Testis (tissue), 3 donors: ENCODE data around the gene ITGB2. TPM values are rescaled to one million over a fixed set of nuclear protein-coding genes. Genes with fewer than 3 reads are reported as not detected.

Source experiments
- DNase-seq: peaks from one replicate; pipeline ENCODE4 v3.0.0-alpha.2; 2019
- H3K27ac ChIP-seq, 2 donors: fragments of 200-600 bp; sonication (generic); one replicate each; pipeline ENCODE4 v1.5.1; 2019
- H3K27me3 ChIP-seq: fragments of 200-600 bp; sonication (generic); one replicate; pipeline ENCODE4 v1.5.1; 2019
- H3K36me3 ChIP-seq: fragments of 200-600 bp; sonication (generic); one replicate; pipeline ENCODE4 v1.5.1; 2017; ENCODE audit warnings: low read depth; ENCODE audit errors: missing control alignments
- H3K4me1 ChIP-seq: fragments of 200-600 bp; sonication (generic); one replicate; pipeline ENCODE4 v1.5.1; 2019
- H3K4me3 ChIP-seq, 2 donors: fragments of 200-600 bp; sonication (generic); one replicate each; pipeline ENCODE4 v1.5.1; 2017 to 2019
- H3K9me3 ChIP-seq: fragments of 200-600 bp; sonication (generic); one replicate; pipeline ENCODE4 v1.5.1; 2017
- POLR2A ChIP-seq: fragments of 450-650 bp; IDR thresholded peaks from one replicate; pipeline ENCODE4 v1.6.1; 2017; ENCODE audit warnings: antibody characterized with exemption, mild to moderate bottlenecking, moderate library complexity
- WGBS, 2 donors: methylation state at CpG; one replicate each; pipeline ENCODE4 v1.1.5; 2018; 5-methylcytosine and 5-hydroxymethylcytosine counted together
- intact Hi-C: fragments of 100-400 bp; cut with DNase I; formaldehyde crosslinking; loops from one replicate; pipeline ENCODE4 v1.15.1; 2023; ENCODE audit warnings: low total_unique reads
- polyA plus RNA-seq: library from polyadenylated mRNA; stranded (reverse); fragments of 350-450 nt; fragmentation: Illumina TruSeq; extraction: RNeasy Lipid Tissue Mini Kit (QIAGEN cat#74804); gene quantifications from one replicate; pipeline ENCODE4 v1.2.3, GENCODE V29; 2014; ENCODE audit warnings: low read depth, low replicate concordance; ENCODE audit not compliant: insufficient read depth
- total RNA-seq, 2 donors: library from RNA; depleted of rRNA; stranded (reverse); fragments of >200 nt; gene quantifications; one replicate each; pipeline ENCODE4 v1.2.3, GENCODE V29; 2016
- TF ChIP-seq, protein P1 (sequence below), 3 experiments: fragments of 450-650 bp in 2 of 3; fragments of 200-600 bp in 1 of 3; sonication (generic) in 1 of 3; IDR thresholded peaks; one replicate each; pipeline ENCODE4 v1.5.1; 2016 to 2019; ENCODE audit warnings: antibody characterized with exemption in 3 of 3, mild to moderate bottlenecking in 2 of 3, moderate library complexity in 1 of 3

ITGB2 gene
- total and polyA plus RNA-seq, 3 donors from 2014 or later, result 5.6 to 29.5 (median 27.4) TPM

DNA sequence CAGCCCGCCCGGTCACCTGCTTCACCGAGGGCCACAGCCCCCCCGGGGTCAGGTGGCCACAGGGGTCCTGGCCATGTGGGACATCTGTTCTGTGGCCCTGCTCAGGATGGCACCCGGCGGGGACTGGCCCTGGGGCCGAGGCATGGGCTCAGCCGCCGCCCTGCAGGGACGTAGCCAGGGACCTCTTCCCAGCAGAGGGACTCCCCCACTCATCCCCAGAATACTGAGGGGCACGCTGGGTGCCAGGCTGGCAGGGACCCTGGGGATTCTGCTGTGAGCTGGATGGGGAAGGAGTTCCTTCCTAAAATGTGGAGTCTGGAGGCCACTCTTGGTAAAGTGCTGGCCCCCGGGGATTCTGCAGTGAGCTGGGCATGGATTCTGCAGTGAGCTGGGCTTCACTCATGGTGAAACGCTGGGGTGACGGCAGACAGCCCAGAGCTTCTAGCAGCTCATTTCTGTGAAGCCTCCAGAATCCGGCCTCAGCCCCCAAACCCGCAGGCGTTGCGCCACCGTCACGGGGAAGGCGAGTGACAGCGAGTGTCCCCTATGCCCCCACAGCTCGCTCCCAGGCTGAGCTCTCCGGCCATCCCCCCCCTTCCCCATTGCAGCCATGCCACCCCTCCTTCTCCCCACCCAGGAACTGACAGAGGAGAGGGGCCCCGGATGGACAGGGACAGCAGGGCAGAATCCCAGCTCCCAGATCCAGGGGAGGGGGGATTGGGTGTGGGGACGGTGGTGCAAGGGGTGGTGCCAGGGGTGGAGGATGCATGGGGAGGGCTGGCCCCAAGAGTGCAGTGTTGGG is 1.4 kb downstream of the ITGB2 start:
- TF ChIP-seq POLR2A, result no peak
- TF ChIP-seq, protein P1, sequence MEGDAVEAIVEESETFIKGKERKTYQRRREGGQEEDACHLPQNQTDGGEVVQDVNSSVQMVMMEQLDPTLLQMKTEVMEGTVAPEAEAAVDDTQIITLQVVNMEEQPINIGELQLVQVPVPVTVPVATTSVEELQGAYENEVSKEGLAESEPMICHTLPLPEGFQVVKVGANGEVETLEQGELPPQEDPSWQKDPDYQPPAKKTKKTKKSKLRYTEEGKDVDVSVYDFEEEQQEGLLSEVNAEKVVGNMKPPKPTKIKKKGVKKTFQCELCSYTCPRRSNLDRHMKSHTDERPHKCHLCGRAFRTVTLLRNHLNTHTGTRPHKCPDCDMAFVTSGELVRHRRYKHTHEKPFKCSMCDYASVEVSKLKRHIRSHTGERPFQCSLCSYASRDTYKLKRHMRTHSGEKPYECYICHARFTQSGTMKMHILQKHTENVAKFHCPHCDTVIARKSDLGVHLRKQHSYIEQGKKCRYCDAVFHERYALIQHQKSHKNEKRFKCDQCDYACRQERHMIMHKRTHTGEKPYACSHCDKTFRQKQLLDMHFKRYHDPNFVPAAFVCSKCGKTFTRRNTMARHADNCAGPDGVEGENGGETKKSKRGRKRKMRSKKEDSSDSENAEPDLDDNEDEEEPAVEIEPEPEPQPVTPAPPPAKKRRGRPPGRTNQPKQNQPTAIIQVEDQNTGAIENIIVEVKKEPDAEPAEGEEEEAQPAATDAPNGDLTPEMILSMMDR (IDR thresholded peaks at IDR 0.05), result no peak
- intact Hi-C loops, result no loop called here
- no peak overlapping the region for H3K27ac ChIP-seq
- H3K36me3 ChIP-seq, result no peaks in the 10 kb centered on the region
- H3K27me3 ChIP-seq, result no peaks in the 10 kb centered on the region
- H3K4me1 ChIP-seq, result no peaks in the 10 kb centered on the region
- H3K4me3 ChIP-seq, result no peak overlapping the region
- H3K9me3 ChIP-seq, result no peaks in the 10 kb centered on the region
- WGBS, 2 donors, result 71 to 76% methylated on average over 9 to 17 of the region's 26 CpGs
- DNase-seq, result no peak

DNA sequence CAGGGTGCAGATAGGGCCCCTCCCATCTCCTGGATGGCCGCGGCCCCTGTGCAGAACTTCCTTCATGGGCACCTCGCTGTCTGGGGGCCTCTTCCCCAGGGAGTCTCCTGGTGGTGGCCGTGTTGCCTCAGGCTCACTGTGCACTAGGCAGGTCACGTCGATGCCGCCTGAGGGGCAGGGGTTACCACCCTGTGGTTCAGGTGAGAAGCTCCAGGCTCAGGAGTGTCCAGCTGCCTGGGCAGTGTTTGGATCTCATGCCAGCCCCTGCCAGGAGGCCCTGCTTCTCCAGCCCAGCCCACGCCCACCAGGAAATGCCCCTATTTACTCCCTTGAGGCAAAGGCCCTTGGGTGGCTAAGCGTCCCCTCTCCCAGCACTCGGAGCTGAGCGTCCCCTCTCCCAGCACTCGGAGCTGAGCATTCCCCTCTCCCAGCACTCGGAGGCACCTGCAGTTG is 2.1 kb downstream of the ITGB2 start:
- Histone ChIP-seq H3K4me3 (no peak overlapping the region), H3K4me1 (no peaks in the 10 kb centered on the region), H3K27ac (no peak overlapping the region), H3K27me3 (no peaks in the 10 kb centered on the region), H3K9me3 (no peaks in the 10 kb centered on the region), H3K36me3 (no peaks in the 10 kb centered on the region)
- DNase-seq, result no peak
- intact Hi-C loops, result no loop called here
- WGBS, 2 donors, result 65 to 68% methylated on average over 9 to 13 of the region's 13 CpGs
- TF ChIP-seq, protein P1 (IDR thresholded peaks at IDR 0.05), result no peak
- no peak for TF ChIP-seq POLR2A

- H3K27me3 ChIP-seq, result no peaks in the 10 kb centered on the region
- TF ChIP-seq POLR2A, result no peak
- TF ChIP-seq, protein P1 (IDR thresholded peaks at IDR 0.05), result no peak
- H3K9me3 ChIP-seq, result no peaks in the 10 kb centered on the region
- intact Hi-C loops, result no loop called here
- 87% methylated on average over 12 of the region's 12 CpGs; no CpG with 5 or more reads in 1 of the 2 donors for WGBS, 2 donors
- no peak overlapping the region for H3K27ac ChIP-seq
- no peak for DNase-seq
- H3K36me3 ChIP-seq, result no peaks in the 10 kb centered on the region
- H3K4me1 ChIP-seq, result no peaks in the 10 kb centered on the region
- no peak overlapping the region for H3K4me3 ChIP-seq
These were observed 2.6 kb downstream of the ITGB2 start for GRCh38 chr21:44918107-44918470.

- Histone ChIP-seq H3K9me3 (no peaks in the 10 kb centered on the region), H3K27ac (no peak overlapping the region), H3K4me1 (no peaks in the 10 kb centered on the region), H3K36me3 (no peaks in the 10 kb centered on the region), H3K27me3 (no peaks in the 10 kb centered on the region), H3K4me3 (no peak overlapping the region)
- intact Hi-C loops, result no loop called here
- TF ChIP-seq POLR2A, result no peak
- TF ChIP-seq, protein P1 (IDR thresholded peaks at IDR 0.05), result no peak
- WGBS, 2 donors, result 86% methylated on average over 15 of the region's 15 CpGs
- DNase-seq, result no peak
These were observed 3.1 kb downstream of the ITGB2 start for GRCh38 chr21:44917446-44918106.
